ENCODE measurements around the gene ADGRD1.

- TF ChIP-seq, protein P1, sequence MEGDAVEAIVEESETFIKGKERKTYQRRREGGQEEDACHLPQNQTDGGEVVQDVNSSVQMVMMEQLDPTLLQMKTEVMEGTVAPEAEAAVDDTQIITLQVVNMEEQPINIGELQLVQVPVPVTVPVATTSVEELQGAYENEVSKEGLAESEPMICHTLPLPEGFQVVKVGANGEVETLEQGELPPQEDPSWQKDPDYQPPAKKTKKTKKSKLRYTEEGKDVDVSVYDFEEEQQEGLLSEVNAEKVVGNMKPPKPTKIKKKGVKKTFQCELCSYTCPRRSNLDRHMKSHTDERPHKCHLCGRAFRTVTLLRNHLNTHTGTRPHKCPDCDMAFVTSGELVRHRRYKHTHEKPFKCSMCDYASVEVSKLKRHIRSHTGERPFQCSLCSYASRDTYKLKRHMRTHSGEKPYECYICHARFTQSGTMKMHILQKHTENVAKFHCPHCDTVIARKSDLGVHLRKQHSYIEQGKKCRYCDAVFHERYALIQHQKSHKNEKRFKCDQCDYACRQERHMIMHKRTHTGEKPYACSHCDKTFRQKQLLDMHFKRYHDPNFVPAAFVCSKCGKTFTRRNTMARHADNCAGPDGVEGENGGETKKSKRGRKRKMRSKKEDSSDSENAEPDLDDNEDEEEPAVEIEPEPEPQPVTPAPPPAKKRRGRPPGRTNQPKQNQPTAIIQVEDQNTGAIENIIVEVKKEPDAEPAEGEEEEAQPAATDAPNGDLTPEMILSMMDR (IDR thresholded peaks at IDR 0.05): no peak
- no peak for TF ChIP-seq POLR2A (IDR thresholded peaks at IDR 0.05; ENCODE audit: low read depth)
- no peak for TF ChIP-seq POLR2AphosphoS5 (IDR thresholded peaks at IDR 0.05)
- no peak for TF ChIP-seq EP300 (IDR thresholded peaks at IDR 0.05)
Measured at GRCh38 chr12:130965668-130966067, 12.0 kb downstream of the ADGRD1 start.

Data from esophagus muscularis mucosa (tissue), 4 donors.